Fibroblast of lung (primary cell): Measurements from ENCODE around the gene RIIAD1.

ENCODE experiments used
- EZH2 ChIP-seq: IDR thresholded peaks from 2 replicates; pipeline ENCODE4 v1.5.1; 2012; ENCODE audit warnings: low read length, control low read depth, mild to moderate bottlenecking; ENCODE audit errors: missing control alignments
- TF ChIP-seq, protein P1 (sequence below), 2 donors: IDR thresholded peaks in 1 of 2; conservative IDR thresholded peaks in 1 of 2; 1 replicate in 1 of 2; 2 replicates in 1 of 2; pipeline ENCODE4 v1.5.1; 2011 to 2012; ENCODE audit warnings: low read length in 2 of 2, control low read depth in 1 of 2, inconsistent platforms in 1 of 2, low read depth in 1 of 2, mild to moderate bottlenecking in 1 of 2

DNA sequence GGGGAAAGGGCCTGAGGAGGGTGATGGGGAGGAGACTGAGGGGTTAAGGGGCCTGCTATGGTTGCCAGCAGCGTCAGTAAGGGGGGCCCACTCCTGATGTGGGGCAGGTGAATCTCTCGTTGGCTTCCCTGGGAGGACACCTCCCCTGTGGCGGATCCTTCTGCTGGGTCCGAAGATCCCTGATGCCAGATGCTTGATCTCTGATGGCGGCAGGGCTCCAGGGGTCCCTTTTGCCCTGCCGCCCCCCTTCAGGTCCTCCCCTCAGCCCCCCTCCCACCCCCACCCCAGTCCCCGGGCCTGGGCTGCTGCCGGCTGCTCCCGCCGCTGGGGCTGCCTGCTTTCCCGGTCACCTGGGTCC, 4.9 kb upstream of the RIIAD1 start:
- TF ChIP-seq, protein P1, sequence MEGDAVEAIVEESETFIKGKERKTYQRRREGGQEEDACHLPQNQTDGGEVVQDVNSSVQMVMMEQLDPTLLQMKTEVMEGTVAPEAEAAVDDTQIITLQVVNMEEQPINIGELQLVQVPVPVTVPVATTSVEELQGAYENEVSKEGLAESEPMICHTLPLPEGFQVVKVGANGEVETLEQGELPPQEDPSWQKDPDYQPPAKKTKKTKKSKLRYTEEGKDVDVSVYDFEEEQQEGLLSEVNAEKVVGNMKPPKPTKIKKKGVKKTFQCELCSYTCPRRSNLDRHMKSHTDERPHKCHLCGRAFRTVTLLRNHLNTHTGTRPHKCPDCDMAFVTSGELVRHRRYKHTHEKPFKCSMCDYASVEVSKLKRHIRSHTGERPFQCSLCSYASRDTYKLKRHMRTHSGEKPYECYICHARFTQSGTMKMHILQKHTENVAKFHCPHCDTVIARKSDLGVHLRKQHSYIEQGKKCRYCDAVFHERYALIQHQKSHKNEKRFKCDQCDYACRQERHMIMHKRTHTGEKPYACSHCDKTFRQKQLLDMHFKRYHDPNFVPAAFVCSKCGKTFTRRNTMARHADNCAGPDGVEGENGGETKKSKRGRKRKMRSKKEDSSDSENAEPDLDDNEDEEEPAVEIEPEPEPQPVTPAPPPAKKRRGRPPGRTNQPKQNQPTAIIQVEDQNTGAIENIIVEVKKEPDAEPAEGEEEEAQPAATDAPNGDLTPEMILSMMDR (conservative IDR thresholded peaks at IDR 0.05 in 1 of 2, IDR thresholded peaks at IDR 0.05 in 1 of 2; ENCODE audit: low read depth in 1 of 2, low read length in 2 of 2) = no peak
- TF ChIP-seq EZH2 = no peak
